Prostate gland (tissue), 2 donors: Measurements from ENCODE around the gene CELSR3. TPM values are rescaled to one million over a fixed set of nuclear protein-coding genes. Genes with fewer than 3 reads are reported as not detected.
A peak's percentile ranks its signal among the peaks of the same experiment; 100 is the strongest.

Experiments used
- DNase-seq: peaks from one replicate; pipeline ENCODE4 v3.0.0-alpha.2; 2019; ENCODE audit warnings: low spot score
- H3K27ac ChIP-seq, 2 donors: fragments of 200-600 bp; sonication (generic); 2 replicates each; pipeline ENCODE4 v1.5.1; 2017 to 2019
- H3K27me3 ChIP-seq: fragments of 200-600 bp; sonication (generic); replicated peaks from 2 replicates; pipeline ENCODE4 v1.5.1; 2019; ENCODE audit not compliant: insufficient read depth
- H3K36me3 ChIP-seq, 2 donors: fragments of 200-600 bp; sonication (generic); 1 replicate in 1 of 2; 2 replicates in 1 of 2; pipeline versions ENCODE4 v1.5.1 to v1.8.1; 2017 to 2019
- H3K4me1 ChIP-seq: fragments of 200-600 bp; sonication (generic); replicated peaks from 2 replicates; pipeline ENCODE4 v1.5.1; 2019
- H3K4me3 ChIP-seq, 2 donors: fragments of 200-600 bp; sonication (generic); 2 replicates each; pipeline ENCODE4 v1.5.1; 2017 to 2019
- H3K9me3 ChIP-seq: fragments of 200-600 bp; sonication (generic); 2 replicates; pipeline ENCODE4 v1.5.1; 2017
- POLR2A ChIP-seq: fragments of 450-650 bp; IDR thresholded peaks from one replicate; pipeline ENCODE4 v1.6.1; 2016; ENCODE audit warnings: antibody characterized with exemption, mild to moderate bottlenecking
- POLR2AphosphoS5 ChIP-seq: sonication (generic); formaldehyde crosslinking; IDR thresholded peaks from one replicate; pipeline ENCODE4 v1.6.1; 2017; ENCODE audit warnings: antibody characterized with exemption
- WGBS: methylation state at CpG from one replicate; pipeline ENCODE4 v1.1.5; 2018; 5-methylcytosine and 5-hydroxymethylcytosine counted together
- intact Hi-C: fragments of 100-400 bp; cut with DNase I; formaldehyde crosslinking; loops from one replicate; pipeline ENCODE4 v1.14.2; 2022
- total RNA-seq, 2 donors: library from RNA; depleted of rRNA; stranded (reverse); fragments of >200 nt; gene quantifications; one replicate each; pipeline ENCODE4 v1.1.0, GENCODE V29; 2016
- TF ChIP-seq, protein P1 (sequence below), 4 experiments: fragments of 200-600 bp in 2 of 4; fragments of 450-650 bp in 2 of 4; sonication (generic) in 2 of 4; IDR thresholded peaks; 1 replicate in 3 of 4; 2 replicates in 1 of 4; pipeline ENCODE4 v1.5.1; 2016 to 2019; ENCODE audit warnings: antibody characterized with exemption in 4 of 4, mild to moderate bottlenecking in 2 of 4, moderate library complexity in 2 of 4

CELSR3 gene
- total RNA-seq, 2 donors from 2014 or later = 0.41 to 6.4 TPM

DNA sequence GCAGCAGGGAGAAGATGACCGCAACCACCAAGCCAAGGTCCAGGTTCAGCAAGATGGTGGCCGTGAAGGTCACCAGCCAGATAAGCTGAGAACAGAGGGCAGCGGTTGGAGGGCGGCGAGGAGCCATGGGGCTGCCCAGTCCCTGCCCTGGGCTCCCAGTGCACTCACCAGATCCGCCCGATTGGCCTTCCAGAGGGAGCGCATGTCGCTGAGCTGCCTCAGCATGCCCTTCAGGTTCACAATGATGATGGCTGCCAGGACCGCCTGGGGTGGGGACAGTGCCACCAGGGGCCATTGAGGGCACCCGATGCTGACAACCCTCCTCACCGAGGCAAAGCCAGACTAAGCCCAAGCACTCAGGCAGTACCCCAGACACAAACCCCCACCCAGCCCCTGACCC, 32.8 kb downstream of the CELSR3 start:
- DNase-seq = no peak
- Histone ChIP-seq H3K4me1 (peaks cover 7% of the 10 kb centered on the region), H3K27ac (no peak overlapping the region), H3K9me3 (no peaks in the 10 kb centered on the region), H3K4me3 (no peak overlapping the region), H3K36me3 (peaks cover 3 to 5% of the 10 kb centered on the region in 2 donors), H3K27me3 (no peaks in the 10 kb centered on the region)
- WGBS = 97% methylated on average over 12 of the region's 12 CpGs
- intact Hi-C loops = no loop called here
- TF ChIP-seq POLR2AphosphoS5 (no peak), POLR2A (no peak)
- TF ChIP-seq, protein P1, sequence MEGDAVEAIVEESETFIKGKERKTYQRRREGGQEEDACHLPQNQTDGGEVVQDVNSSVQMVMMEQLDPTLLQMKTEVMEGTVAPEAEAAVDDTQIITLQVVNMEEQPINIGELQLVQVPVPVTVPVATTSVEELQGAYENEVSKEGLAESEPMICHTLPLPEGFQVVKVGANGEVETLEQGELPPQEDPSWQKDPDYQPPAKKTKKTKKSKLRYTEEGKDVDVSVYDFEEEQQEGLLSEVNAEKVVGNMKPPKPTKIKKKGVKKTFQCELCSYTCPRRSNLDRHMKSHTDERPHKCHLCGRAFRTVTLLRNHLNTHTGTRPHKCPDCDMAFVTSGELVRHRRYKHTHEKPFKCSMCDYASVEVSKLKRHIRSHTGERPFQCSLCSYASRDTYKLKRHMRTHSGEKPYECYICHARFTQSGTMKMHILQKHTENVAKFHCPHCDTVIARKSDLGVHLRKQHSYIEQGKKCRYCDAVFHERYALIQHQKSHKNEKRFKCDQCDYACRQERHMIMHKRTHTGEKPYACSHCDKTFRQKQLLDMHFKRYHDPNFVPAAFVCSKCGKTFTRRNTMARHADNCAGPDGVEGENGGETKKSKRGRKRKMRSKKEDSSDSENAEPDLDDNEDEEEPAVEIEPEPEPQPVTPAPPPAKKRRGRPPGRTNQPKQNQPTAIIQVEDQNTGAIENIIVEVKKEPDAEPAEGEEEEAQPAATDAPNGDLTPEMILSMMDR (IDR thresholded peaks at IDR 0.05) = no peak

DNA sequence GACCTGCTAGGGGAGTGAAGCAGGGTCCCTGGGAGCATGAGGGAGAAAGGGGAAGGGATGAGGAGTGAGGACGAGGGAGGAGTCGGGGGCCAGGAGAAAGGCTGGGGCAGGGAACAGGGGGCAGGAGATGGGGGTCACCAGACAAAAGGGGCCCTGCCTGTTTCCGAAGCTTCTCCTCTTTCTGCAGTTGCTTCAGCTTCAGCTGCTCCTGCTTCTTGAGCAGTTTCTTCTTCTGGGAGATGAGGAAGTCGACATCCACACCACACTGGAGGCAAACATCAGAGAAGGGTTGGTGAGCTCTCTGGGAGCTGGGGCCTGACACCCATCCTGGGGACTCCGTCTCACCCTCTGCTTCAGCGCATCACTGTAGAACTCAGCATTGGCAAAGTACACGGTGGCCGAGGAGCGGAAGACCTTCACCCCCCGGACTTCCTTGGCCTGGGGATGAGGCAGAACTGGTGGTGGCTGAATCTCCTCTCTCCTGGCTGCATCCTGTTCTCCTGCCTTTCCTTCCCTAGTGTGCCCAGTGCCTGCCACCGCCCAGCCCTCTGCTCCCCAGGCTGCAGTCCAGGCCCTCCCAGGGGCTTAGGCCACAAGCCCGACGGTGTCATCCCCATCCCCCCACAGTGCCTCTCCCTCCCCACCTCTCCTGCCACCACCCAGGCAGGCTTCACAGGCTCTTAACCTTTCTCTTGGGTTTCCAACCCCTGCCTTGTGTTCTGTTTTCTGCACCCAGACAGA, 34.2 kb downstream of the CELSR3 start:
- H3K9me3 ChIP-seq = no peaks in the 10 kb centered on the region
- TF ChIP-seq, protein P1 (IDR thresholded peaks at IDR 0.05) = no peak
- no peak for TF ChIP-seq POLR2AphosphoS5
- TF ChIP-seq POLR2A = no peak
- no peaks in the 10 kb centered on the region for H3K27me3 ChIP-seq
- no peak overlapping the region for H3K4me3 ChIP-seq
- 88% methylated on average over 13 of the region's 13 CpGs for WGBS
- H3K36me3 ChIP-seq = peaks cover 3 to 5% of the 10 kb centered on the region in 2 donors
- H3K4me1 ChIP-seq = no peaks in the 10 kb centered on the region
- intact Hi-C loops = no loop called here
- H3K27ac ChIP-seq = no peak overlapping the region
- DNase-seq = no peak

DNA sequence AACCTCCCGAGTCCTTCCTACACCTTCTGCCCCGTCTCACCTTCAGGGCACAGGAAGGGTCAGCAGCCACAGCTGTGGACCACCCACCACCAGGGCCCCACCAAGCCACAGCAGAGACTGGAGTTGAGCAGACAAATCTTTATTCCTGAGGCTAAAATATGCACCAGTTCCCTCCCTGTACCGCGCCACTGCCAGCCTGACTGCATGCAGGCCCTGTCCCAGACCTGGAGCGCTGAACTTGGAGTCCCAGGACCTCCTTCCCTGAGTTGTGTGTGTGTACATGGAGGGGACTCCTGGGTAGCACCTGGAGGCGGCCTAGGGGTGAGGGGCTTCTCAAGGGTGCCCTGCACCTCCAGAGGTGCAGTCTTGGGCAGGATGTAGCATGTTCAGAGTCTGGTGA, 37.1 kb downstream of the CELSR3 start:
- Histone ChIP-seq H3K4me1 (no peaks in the 10 kb centered on the region), H3K4me3 (no peak overlapping the region), H3K9me3 (no peaks in the 10 kb centered on the region), H3K27ac (no peak overlapping the region), H3K27me3 (no peaks in the 10 kb centered on the region), H3K36me3 (peaks cover 0 to 3% of the 10 kb centered on the region in 2 donors)
- no peak for DNase-seq
- intact Hi-C loops = no loop called here
- no peak for TF ChIP-seq POLR2AphosphoS5
- TF ChIP-seq, protein P1 (IDR thresholded peaks at IDR 0.05) = no peak
- no peak for TF ChIP-seq POLR2A
- 93% methylated on average over 6 of the region's 6 CpGs for WGBS

DNA sequence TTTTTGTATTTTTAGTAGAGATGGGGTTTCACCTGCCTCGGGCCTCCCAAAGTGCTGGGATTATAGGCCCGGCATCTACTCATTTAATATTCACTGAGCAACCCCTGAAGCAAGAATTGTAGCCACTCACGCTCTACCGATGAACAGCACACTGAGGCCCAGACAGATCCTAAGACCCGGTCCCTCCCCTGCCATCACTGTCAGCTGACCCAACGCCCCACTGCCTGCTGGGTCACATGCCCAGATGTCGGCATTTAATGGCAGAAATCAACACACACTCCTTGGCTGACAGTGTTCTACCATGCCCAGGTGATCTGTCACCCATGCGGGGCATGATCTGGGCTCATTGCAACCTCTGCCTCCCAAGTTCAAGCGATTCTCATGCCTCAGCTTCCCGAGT, 37.9 kb downstream of the CELSR3 start:
- peaks cover 0 to 3% of the 10 kb centered on the region in 2 donors for H3K36me3 ChIP-seq
- H3K9me3 ChIP-seq = no peaks in the 10 kb centered on the region
- intact Hi-C loops = no loop called here
- H3K4me1 ChIP-seq = no peaks in the 10 kb centered on the region
- DNase-seq = no peak
- H3K27ac ChIP-seq = peak overlapping the region in 1 of 2 donors; percentile 46
- TF ChIP-seq POLR2AphosphoS5 = no peak
- 89% methylated on average over 10 of the region's 10 CpGs for whole genome bisulfite sequencing
- H3K27me3 ChIP-seq = no peaks in the 10 kb centered on the region
- H3K4me3 ChIP-seq = no peak overlapping the region

DNA sequence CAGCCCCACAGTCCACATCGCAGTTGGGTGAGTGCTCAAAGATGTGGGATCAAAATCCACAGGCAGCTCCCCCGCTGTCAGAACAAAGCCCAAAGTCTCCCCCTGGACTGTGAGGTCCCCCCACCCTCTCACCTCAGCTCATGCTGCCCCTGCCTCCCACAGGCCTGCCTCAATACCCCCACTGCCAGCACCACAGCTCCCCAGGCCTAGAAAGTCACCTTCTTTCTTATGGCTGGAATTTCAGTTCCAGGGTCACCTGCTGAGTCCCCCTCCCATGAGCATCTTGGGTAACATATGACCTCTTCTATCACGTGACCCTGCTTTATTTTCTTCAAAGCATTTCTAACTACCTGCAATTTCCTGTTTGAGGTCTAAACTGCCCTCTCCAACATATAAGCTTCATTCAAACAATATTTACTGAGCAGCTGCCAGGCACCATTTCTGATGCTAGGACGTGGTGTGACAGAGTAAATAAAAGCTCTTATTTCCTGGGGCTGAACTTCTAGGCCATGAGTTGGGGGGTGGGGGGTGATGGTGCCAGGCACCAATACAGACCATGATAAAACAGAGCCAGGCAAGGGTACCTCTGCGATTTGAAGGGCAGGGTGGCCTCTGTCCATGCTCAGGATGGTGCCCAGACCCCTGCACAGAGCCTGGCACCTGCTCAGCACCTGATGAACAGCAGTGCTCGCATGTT, 38.7 kb downstream of the CELSR3 start:
- intact Hi-C loops = no loop called here
- Histone ChIP-seq H3K4me1 (no peaks in the 10 kb centered on the region), H3K9me3 (no peaks in the 10 kb centered on the region), H3K36me3 (peaks cover 0 to 3% of the 10 kb centered on the region in 2 donors), H3K4me3 (no peak overlapping the region), H3K27me3 (no peaks in the 10 kb centered on the region), H3K27ac (peak overlapping the region in 1 of 2 donors; percentile 46)
- TF ChIP-seq POLR2A (no peak), POLR2AphosphoS5 (peak; percentile 52)
- TF ChIP-seq, protein P1 (IDR thresholded peaks at IDR 0.05) = no peak
- DNase-seq = peak; percentile 48
- WGBS = 65% methylated on average over 6 of the region's 6 CpGs
